Keratinocyte (primary cell): ENCODE data around the gene SERGEF. TPM values are rescaled to one million over a fixed set of nuclear protein-coding genes. Genes with fewer than 3 reads are reported as not detected.

Experiments
- DNase-seq: peaks from one replicate; pipeline ENCODE4 v3.0.0-alpha.2; 2011; ENCODE audit warnings: low read depth, missing footprints, low spot score
- FAIRE-seq: peaks from 2 replicates; lab custom pipeline; 2011; peaks lifted over from hg19 to GRCh38; lab: Jason Lieb, UNC
- H2AFZ ChIP-seq: 2 replicates; pipeline ENCODE4 v1.6.0; 2012; ENCODE audit warnings: low read length, control low read depth, inconsistent platforms; ENCODE audit not compliant: control insufficient read depth
- H3K27ac ChIP-seq: 2 replicates; pipeline ENCODE4 v1.5.1; 2011; ENCODE audit warnings: low read length; ENCODE audit not compliant: control insufficient read depth, insufficient read depth
- H3K27me3 ChIP-seq: 3 replicates; pipeline ENCODE4 v1.6.0; 2011; ENCODE audit warnings: low read length; ENCODE audit not compliant: control insufficient read depth, insufficient read depth; ENCODE audit errors: extremely low read depth
- H3K36me3 ChIP-seq, 2 experiments: 2 replicates in 1 of 2; 3 replicates in 1 of 2; pipeline ENCODE4 v1.5.1; 2011; ENCODE audit warnings: low read length in 2 of 2, mild to moderate bottlenecking in 1 of 2; ENCODE audit not compliant: control insufficient read depth in 2 of 2, insufficient read depth in 2 of 2; ENCODE audit errors: extremely low read depth in 1 of 2
- H3K4me1 ChIP-seq: 3 replicates; pipeline ENCODE4 v1.5.1; 2011; ENCODE audit warnings: low read length; ENCODE audit not compliant: control insufficient read depth, insufficient read depth; ENCODE audit errors: extremely low read depth
- H3K4me2 ChIP-seq: 3 replicates; pipeline ENCODE4 v1.6.0; 2011; ENCODE audit warnings: low read depth, low read length; ENCODE audit not compliant: control insufficient read depth, insufficient read depth; ENCODE audit errors: extremely low read depth
- H3K4me3 ChIP-seq, 3 experiments: fragments of 200-600 bp in 1 of 3; sonication (generic) in 1 of 3; 2 replicates in 2 of 3; 3 replicates in 1 of 3; pipeline ENCODE4 v1.5.1; 2011 to 2016; ENCODE audit warnings: low read length in 3 of 3, mild to moderate bottlenecking in 3 of 3, control low read depth in 2 of 3, inconsistent platforms in 1 of 3, low read depth in 1 of 3, mixed read lengths in 1 of 3, mixed run types in 1 of 3, moderate library complexity in 1 of 3; ENCODE audit not compliant: control insufficient read depth in 2 of 3, insufficient read depth in 2 of 3; ENCODE audit errors: extremely low read depth in 1 of 3
- H3K79me2 ChIP-seq: 2 replicates; pipeline ENCODE4 v1.6.0; 2012; ENCODE audit warnings: low read length; ENCODE audit not compliant: control insufficient read depth, insufficient read depth
- H3K9ac ChIP-seq: 3 replicates; pipeline ENCODE4 v1.6.0; 2011; ENCODE audit warnings: low read length; ENCODE audit not compliant: control insufficient read depth, insufficient read depth; ENCODE audit errors: extremely low read depth
- H3K9me1 ChIP-seq: 3 replicates; pipeline ENCODE4 v1.6.0; 2011; ENCODE audit warnings: low read length; ENCODE audit not compliant: control insufficient read depth, insufficient read depth; ENCODE audit errors: extremely low read depth
- H3K9me3 ChIP-seq: 2 replicates; pipeline ENCODE4 v1.5.1; 2012; ENCODE audit warnings: low read depth, low read length; ENCODE audit not compliant: control insufficient read depth
- H4K20me1 ChIP-seq: 3 replicates; pipeline ENCODE4 v1.6.0; 2011; ENCODE audit warnings: low read length; ENCODE audit not compliant: control insufficient read depth, insufficient read depth; ENCODE audit errors: extremely low read depth
- EZH2 ChIP-seq: IDR thresholded peaks from one replicate; pipeline ENCODE4 v1.6.1; 2012; ENCODE audit warnings: inconsistent platforms, mild to moderate bottlenecking, low read length, moderate library complexity
- dilution Hi-C: fragments of 300-500 bp; cut with MboI; formaldehyde crosslinking; loops from one replicate; pipeline ENCODE4 v1.7.0; 2020; ENCODE audit warnings: low sequenced_read_pairs; ENCODE audit not compliant: extremely low pct_ligation_motif_present
- polyA plus RNA-seq, 5 experiments: library from polyadenylated mRNA; depleted of rRNA in 3 of 5; stranded (reverse) in 3 of 5; stranded (forward) in 1 of 5; unstranded in 1 of 5; fragments of >200 nt; gene quantifications; 1 replicate in 1 of 5; 2 replicates in 3 of 5; 3 replicates in 1 of 5; pipeline versions ENCODE4 v1.2.1 to v1.2.3, GENCODE V29; 2011 to 2012; ENCODE audit warnings: missing spikeins in 2 of 5, low read depth in 1 of 5, low replicate concordance in 1 of 5
- TF ChIP-seq, protein P1 (sequence below), 3 experiments: IDR thresholded peaks in 1 of 3; conservative IDR thresholded peaks in 1 of 3; optimal IDR thresholded peaks in 1 of 3; 2 replicates in 2 of 3; 3 replicates in 1 of 3; pipeline versions ENCODE3 to v1.5.1; 2011; ENCODE audit warnings: low read length in 3 of 3, mild to moderate bottlenecking in 3 of 3, moderate library complexity in 2 of 3, control low read depth in 1 of 3, inconsistent platforms in 1 of 3; ENCODE audit not compliant: insufficient read depth in 2 of 3; ENCODE audit errors: extremely low read depth in 1 of 3

SERGEF gene
- polyA plus RNA-seq, 1 donor (not counting 4 experiments of a cell fraction or from before 2014, with no cell fraction given) = 15.6 TPM

GRCh38 chr11:17772704-17773600, 239.9 kb downstream of the SERGEF start:
- no peak overlapping the region for H3K4me2 ChIP-seq
- H3K9me1 ChIP-seq = no peaks in the 10 kb centered on the region
- H3K4me1 ChIP-seq = no peaks in the 10 kb centered on the region
- H3K36me3 ChIP-seq = no peaks in the 10 kb centered on the region
- H3K9me3 ChIP-seq = no peaks in the 10 kb centered on the region
- H2AFZ ChIP-seq = no peak overlapping the region
- no peaks in the 10 kb centered on the region for H4K20me1 ChIP-seq
- dilution Hi-C loops = no loop called here
- no peak overlapping the region for H3K27ac ChIP-seq
- no peak overlapping the region for H3K4me3 ChIP-seq
- no peak overlapping the region for H3K9ac ChIP-seq
- H3K79me2 ChIP-seq = no peaks in the 10 kb centered on the region
- no peak for FAIRE-seq
- H3K27me3 ChIP-seq = no peaks in the 10 kb centered on the region
- TF ChIP-seq, protein P1, sequence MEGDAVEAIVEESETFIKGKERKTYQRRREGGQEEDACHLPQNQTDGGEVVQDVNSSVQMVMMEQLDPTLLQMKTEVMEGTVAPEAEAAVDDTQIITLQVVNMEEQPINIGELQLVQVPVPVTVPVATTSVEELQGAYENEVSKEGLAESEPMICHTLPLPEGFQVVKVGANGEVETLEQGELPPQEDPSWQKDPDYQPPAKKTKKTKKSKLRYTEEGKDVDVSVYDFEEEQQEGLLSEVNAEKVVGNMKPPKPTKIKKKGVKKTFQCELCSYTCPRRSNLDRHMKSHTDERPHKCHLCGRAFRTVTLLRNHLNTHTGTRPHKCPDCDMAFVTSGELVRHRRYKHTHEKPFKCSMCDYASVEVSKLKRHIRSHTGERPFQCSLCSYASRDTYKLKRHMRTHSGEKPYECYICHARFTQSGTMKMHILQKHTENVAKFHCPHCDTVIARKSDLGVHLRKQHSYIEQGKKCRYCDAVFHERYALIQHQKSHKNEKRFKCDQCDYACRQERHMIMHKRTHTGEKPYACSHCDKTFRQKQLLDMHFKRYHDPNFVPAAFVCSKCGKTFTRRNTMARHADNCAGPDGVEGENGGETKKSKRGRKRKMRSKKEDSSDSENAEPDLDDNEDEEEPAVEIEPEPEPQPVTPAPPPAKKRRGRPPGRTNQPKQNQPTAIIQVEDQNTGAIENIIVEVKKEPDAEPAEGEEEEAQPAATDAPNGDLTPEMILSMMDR (optimal IDR thresholded peaks at IDR 0.05 in 1 of 3, IDR thresholded peaks at IDR 0.05 in 1 of 3, conservative IDR thresholded peaks at IDR 0.05 in 1 of 3; ENCODE audit: extremely low read depth in 1 of 3, insufficient read depth in 2 of 3, low read length in 3 of 3) = no peak
- TF ChIP-seq EZH2 = no peak
- no peak for DNase-seq

DNA sequence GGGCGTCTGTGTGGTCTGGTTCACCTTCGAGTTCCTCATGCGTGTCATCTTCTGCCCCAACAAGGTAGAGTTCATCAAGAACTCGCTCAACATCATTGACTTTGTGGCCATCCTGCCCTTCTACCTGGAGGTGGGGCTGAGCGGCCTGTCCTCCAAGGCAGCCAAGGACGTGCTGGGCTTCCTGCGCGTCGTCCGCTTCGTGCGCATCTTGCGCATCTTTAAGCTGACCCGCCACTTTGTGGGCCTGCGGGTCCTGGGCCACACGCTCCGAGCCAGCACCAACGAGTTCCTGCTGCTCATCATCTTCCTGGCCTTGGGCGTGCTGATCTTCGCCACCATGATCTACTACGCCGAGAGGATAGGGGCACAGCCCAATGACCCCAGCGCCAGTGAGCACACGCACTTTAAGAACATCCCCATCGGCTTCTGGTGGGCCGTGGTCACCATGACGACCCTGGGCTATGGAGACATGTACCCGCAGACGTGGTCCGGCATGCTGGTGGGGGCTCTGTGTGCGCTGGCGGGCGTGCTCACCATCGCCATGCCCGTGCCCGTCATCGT, 240.9 kb downstream of the SERGEF start:
- FAIRE-seq (no peak), DNase-seq (no peak)
- no peak overlapping the region for H3K4me3 ChIP-seq
- no peak for TF ChIP-seq EZH2
- H3K9me1 ChIP-seq = no peaks in the 10 kb centered on the region
- H3K9ac ChIP-seq = no peak overlapping the region
- no peaks in the 10 kb centered on the region for H4K20me1 ChIP-seq
- dilution Hi-C loops = no loop called here
- H3K27me3 ChIP-seq = no peaks in the 10 kb centered on the region
- H3K4me1 ChIP-seq = no peaks in the 10 kb centered on the region
- no peaks in the 10 kb centered on the region for H3K36me3 ChIP-seq
- no peaks in the 10 kb centered on the region for H3K9me3 ChIP-seq
- no peak overlapping the region for H3K27ac ChIP-seq
- H3K79me2 ChIP-seq = no peaks in the 10 kb centered on the region
- no peak overlapping the region for H3K4me2 ChIP-seq
- no peak overlapping the region for H2AFZ ChIP-seq
